GM18858 (cell line): ENCODE results near the gene GPR65.
"Not testable (repeated sequence)": the region's sequence is repeated elsewhere in the genome, so short reads cannot be mapped to it uniquely, and the experiment has no call there.

Source experiments
- ATAC-seq: cut with Tn5 transposase; IDR thresholded peaks from one replicate; pipeline ENCODE4 v1.9.1; 2021; ENCODE audit not compliant: unreplicated experiment

GPR65 gene

DNA sequence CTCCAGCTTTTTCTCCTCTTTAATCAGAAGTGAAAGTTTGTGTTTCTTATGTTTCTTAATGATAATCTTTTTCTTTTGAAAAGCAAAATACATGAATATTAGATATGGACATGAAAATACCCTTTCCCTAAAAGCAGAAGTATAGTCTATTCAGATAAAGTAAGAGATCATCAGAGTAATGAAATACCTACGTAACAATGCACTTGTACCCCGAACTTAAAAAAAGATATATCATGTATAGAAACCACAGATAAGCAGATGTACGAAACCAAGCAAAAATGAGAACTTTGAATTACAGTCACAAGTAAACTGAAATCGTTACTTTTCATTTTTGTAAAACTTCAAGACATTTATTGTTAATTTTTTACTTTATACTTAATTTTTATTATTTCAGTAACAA is 1.5 kb upstream of the GPR65 start:
- ATAC-seq: no peak

DNA sequence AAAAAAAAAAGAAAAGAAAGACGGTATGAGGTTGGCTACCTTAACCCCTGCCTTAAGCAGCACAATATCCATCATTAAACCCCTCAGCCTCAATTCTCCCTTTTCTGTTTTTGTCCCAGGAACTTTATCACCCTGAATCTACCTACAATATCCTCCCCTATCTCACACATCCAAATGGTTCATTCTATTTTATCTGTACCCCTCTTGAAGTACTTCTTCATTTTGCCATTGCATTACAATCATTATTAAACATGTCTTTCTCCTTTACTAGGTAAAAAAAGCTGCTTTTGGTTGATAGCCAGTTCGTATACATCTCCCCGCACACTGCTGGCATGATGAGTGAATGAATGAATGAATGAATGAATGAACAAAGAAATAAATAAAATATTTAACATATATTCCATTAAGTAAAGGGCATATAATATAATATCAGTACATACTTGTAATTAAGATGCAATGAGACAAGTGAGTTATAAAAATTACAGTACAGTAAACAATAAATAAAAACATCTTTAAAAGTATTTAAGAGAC is 364 bp upstream of the GPR65 start:
- no peak for ATAC-seq

DNA sequence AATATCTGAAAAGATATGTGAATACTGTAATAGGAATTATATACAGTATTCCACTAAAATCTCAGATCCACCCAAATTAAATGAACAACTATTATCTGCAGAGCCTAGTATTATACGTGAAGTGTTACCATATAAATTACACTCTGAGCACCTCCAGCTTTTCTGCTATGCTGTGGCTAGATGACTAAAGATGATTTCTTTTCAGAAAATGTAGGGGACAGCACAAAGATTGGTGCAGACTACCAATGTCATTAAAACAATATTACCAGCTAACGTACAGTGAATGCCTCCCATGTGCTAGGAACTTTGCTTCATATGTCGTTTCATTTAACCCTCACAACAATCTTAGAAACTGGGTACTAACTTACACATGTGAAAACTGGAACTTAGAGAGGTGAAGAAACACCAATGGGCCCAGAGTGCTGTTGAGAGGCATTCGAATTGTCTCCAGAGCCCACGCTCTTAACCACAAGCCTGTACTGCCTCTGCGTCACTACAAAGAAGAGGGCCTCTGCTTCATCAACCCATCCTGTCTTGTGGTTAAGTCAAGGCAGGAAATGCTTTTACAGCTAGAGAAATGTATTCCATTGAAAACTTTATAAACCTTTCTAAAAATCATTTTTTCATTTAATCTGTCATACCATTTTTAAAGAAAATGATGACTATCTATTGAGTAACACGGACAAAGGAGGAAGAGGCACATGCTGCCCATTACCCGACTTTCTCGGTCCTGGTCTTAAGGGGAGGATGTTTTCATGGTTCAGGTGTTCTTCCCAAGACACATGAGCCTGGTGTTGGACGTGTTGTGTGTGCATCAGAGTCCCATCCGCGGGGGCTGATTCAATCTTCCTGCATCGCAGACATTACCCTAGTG is 1.3 kb downstream of the GPR65 start:
- ATAC-seq: peak; percentile 89

DNA sequence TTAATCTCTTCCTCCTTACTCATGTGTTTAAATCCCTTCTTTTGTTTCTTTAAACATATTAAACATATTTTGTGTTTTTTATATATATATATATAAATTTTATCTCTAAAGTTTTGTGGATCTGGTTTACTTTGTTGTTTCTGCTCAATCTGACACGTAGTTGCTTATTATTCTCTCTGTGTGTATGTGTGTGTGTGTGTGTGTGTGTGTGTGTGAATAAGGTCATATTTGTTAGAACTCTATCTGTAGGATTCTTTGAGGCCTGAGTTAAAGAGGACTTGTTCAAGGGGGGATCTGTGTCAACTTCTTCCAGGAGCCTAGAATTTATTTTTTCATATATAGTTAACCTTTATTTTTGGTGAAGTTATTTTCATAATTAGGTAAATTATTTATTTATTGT is 2.7 kb downstream of the GPR65 start:
- no peak for ATAC-seq

DNA sequence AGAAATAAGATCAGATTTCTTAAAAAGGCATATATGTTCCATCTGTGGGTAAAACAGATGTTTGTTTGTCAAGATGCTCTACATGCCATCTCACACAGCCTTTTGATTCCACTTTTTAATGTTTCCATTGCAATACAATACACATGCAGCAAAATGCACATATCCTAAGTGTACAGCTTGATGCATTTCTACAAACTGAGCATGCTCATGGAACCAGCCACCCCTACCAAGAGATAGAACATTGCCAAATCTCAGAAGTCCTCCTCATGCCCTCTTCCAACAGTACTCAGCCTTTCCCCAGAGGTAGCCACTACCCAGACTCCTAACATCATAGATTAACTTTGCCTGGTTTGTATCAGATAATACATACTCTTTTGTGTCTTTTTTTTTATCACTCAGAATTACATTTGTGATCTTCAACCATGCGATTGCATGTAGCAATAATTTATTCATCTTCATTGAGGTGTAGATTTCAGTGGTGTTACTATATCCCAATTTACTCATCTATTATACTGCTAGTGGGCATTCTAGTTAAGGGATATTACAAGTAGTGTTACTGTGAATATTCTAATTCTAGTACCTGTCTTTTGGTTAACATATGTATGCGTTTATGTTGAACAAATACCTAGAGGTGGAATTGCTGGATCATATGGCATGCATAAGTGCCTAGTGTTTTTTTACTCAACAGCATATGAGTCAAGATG is 3.3 kb downstream of the GPR65 start:
- ATAC-seq: no peak

DNA sequence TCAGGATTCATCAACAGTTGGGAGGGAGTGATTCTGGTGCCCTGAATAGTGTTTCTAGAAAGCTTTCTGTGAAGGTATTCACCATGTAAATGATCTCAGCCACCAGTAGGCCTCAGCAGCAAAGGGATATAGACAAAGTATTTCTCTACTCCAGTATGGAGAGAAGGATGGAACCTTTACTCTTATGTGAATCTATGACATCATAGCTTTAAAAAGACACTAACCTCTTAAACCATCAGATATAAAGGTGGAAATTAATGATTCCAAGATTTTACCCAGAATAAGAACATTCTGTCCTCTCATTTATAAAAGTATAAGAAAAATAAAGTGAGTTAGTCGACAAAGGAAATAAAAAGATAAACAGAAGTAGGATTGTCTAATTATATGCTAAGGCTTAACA is 4.6 kb downstream of the GPR65 start:
- no peak for ATAC-seq

DNA sequence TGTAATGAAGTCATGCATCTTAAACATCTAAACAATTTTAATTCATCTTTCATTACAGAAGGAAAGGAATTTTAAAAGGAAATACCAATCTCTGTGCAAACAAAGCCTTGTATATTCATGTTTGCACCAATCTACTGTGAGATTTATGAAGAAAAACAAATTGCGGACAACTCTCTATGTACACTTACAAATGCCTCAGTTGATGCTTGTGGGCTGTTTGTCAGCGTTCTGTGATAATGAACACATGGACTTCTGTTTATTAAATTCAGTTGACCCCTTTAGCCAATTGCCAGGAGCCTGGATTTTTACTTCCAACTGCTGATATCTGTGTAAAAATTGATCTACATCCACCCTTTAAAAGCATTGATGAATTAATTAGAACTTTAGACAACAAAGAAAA is 5.4 kb downstream of the GPR65 start:
- ATAC-seq: no peak

DNA sequence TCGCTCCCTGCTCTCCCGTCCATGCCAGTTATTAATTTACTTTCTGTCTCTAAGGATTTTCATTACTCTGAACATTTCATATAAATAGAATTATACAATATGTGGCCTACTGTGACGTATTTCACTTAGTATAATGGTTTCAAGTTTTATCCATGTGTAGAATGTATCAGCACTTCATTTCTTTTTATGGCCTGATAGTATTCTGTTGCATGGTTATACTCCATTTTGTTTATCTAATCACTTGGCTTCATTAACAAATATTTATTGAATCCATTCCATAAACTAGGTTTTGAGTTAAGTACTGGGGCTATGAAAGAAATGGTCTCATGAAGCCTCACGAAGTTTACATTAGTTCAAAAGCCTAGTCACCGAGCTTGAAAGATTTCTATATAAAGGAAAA is 7.6 kb downstream of the GPR65 start:
- ATAC-seq: no peak

DNA sequence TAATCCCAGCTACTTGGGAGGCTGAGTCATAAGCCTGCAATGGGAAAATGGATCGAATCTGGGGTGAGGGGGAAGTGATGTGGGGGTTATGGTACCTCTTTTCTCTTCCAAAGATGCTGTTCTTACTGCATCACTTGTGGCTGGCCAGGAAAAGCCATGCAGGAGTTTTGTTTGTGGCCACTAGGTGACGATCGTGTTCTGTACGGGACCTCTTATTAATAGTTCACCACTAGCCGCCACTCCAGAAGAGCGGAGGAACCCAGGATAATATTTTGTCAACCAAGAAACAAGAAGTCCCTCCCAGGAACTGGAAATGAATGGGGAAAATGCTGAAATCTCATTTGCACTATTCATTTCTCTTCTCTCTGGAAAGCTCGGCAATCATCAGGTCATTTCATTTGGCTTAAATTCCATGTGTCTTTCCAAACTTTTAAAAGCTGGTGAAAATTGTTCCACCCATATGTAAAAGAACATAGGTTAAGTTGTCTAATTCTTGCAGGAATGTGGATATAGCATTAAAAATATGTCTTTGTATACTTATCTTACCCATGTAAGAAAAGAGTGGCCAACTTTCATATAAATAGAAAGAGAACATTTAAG is 8.9 kb downstream of the GPR65 start:
- ATAC-seq: peak; percentile 88

DNA sequence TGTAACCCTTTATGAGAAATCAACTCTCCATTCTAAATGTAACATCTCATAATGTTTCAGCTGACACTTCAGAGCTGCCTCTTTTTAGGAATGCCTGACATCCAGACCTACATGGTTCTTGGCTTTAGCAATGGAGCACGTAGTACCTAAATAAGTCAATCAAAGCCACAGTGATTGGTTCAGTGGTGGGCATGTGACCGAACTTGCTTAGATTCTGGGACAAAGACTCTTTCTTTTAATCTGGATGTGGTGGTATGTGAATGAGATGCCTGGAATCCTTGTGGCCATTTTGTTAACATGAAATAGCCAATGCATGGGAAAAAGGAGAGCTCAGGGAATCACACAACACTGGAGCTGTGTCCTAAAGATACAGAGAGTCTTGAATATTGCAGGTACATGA is 11.8 kb downstream of the GPR65 start:
- ATAC-seq: no peak

DNA sequence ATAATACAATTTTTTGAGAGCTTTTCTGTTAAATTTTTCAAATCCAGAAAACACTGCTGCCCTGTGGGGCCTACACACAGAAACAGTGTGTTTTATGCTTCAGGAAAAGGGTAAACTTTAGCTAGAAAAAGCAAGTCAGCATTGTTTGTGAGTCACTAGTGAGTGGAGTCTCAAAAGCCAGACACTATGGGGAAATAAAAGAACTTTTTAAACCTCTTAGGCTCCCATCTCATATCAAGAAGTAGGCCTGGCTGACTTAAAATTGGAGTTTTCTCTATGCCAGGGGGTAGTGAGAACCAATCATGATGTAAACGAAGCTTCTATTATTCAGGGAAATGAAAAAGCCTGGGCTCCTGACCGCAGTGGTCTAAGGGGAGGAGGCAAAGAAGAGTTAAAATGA is 12.6 kb downstream of the GPR65 start:
- no peak for ATAC-seq

DNA sequence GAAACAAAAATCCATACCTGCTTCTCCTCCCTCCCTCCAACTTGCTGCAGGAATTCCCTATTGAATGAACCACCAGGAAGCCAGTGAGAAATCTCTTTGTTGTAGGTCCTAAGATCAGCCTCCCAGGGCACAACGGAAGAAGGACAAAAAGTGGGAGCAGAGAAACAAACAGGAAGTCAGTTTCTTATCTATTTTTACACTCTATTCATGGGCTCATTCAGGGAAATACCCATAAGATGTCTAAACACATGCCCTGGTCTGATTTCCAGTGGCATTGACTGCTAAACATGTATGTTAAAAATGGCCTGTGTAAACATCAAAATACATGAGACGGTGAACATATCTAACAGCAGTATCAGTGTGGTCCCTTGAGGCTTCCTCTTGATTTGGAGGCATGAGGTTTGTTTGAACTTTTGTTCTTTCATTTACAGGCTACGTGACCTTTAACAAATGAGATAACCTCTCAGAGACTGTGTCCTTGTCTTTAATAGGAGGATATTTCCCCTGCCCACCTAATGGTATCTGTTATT is 18.8 kb downstream of the GPR65 start:
- no peak for ATAC-seq

DNA sequence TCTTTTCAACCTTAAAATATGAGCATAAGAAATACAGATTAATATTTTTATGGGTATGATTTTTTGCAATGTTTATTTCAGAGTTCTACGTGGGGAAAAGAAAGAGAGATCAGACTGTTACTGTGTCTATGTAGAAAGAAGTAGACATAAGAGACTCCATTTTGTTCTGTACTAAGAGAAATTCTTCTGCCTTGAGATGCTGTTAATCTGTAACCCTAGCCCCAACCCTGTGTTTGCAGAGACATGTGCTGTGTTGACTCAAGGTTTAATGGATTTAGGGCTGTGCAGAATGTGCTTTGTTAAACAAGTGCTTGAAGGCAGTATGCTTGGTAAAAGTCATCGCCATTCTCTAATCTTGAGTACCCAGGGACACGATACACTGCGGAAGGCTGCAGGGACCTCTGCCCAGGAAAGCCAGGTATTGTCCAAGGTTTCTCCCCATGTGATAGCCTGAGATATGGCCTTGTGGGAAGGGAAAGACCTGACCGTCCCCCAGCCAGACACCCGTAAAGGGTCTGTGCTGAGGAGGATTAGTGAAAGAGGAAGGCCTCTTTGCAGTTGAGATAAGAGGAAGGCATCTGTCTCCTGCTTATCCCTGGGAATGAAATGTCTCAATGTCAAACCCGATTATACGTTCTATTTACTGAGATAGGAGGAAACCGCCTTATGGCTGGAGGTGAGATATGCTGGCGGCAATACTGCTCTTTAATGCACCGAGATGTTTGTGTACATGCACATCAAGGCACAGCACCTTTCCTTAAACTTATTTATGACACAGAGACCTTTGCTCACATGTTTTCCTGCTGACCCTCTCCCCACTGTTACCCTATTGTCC is 19.5 kb downstream of the GPR65 start:
- not testable (repeated sequence) for ATAC-seq

DNA sequence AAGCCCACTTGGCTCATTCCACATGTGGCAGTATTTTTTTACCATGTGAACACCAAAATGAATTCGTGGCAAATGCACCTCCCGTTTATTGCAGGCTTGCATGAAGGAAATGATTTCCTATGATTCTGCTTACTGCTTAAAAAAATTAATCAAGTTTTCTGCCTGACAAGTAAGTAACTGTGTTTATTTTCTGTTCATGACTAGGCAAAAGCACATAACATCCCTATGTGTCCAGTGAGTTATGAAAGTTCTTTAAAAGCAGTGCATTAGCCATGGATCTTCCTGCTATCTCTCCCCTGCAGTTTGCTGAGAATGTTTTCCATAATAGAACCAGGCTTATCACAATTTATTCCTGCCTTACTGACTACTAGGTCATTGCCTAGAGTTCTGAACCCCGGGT is 20.4 kb downstream of the GPR65 start:
- no peak for ATAC-seq

DNA sequence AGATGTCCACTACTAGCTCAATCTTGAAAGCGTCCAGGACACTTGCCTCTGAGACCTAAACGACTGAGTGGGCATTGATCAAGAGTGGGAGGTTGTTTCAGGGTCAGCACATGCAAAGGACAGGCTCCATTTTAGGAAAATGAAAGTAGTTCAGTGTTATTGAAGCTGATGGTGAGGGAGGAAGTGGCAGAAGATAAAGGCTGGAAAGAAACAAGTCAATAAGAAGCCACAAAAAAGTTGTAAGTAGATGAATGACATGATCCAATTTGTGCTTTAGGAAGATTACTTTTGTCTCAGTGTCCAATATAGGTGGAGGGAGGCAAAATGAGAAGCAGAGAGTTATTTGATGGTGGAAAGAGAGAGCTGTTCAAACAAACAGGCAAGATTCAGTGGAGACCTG is 22.0 kb downstream of the GPR65 start:
- peak; percentile 34 for ATAC-seq

DNA sequence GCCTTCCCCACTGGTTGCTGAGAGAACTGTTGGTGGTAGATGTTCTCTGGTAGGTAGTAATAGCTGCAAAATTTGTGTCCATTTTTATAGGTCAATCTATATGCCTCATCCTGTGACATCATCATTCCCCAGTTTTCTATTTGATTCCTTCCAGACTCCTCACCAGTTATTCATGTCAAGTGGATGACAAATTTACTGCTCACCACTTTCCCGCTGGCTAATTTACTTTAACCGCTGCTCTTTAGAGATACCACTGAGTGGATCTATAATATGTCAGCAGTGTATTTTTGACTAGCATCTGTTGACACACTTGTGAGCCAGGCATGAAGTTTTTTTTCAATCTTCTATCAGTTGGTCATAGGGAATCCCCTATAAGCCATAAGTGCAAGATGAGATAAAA is 24.6 kb downstream of the GPR65 start:
- no peak for ATAC-seq

DNA sequence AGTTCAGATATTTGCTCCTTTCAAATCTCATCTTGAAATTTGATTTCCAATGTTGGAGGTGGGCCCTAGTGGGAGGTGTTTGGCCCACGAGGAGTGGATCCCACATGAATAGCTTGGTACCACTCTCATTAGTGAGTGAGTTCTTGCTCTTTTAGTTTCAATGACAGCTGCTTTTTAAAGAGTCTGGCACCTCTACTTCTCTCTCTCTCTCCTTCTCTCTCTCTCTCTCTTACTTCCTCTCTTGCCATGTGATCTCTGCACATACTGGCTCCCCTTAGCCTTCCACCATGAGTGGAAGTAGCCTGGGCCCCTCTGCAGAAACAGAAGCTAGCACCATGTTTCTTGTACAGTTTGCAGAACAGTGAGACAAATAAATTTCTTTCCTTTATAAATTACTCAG is 25.1 kb downstream of the GPR65 start:
- ATAC-seq: no peak

DNA sequence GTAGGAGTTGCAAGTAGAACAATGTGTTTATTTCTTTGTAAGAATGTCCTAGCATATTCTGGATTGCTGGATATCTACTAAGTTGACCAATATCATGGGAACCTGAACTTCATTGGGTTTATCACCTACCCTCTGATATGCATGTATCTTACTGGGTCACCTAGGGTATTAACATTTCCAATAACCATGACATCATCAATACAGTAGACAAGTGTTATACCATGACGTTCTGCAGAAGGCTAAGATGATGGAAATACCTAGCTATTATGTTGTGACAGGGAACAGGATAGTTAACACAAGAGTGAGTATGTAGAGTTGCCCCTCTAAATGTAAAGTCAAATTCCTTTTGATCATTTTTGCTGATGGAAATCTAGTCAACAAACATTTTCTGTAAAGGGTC is 26.0 kb downstream of the GPR65 start:
- ATAC-seq: no peak

DNA sequence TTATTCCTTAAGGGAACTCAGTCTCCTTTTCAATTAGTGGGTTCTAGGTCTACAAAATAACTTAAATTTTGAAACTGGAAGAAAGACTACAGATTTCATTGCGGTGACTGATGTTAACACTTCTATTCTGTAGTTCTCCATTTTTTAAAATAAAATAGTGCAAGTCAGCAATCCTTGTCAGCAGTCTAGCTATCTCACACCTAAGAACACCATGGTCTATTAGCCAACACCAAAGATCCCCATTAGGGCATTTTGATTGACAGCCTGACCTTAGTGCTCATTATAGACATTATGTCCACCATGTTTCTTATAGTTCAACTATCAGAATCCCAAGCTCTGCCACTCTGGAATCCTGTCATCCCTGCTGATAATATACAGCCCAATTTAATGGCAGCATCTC is 27.4 kb downstream of the GPR65 start:
- no peak for ATAC-seq

DNA sequence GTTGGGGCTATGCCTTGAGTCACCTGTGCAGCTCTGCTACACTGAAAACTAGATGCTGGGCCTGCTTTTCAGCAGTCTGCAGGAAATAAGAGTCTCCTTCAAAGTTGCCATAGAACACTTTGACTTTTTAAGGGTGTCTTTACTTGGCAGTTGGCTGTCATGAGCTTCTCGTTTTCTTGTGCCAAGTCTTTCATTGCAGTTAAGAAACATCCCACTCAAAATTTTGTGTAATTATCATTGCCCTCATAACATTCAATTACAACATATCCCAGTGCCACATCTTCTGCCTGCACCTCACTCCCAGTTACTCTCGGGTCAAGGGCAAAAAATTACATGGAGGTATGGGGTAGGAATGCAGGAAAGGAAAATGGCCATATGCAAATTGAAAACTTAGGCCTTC is 29.1 kb downstream of the GPR65 start:
- no peak for ATAC-seq

DNA sequence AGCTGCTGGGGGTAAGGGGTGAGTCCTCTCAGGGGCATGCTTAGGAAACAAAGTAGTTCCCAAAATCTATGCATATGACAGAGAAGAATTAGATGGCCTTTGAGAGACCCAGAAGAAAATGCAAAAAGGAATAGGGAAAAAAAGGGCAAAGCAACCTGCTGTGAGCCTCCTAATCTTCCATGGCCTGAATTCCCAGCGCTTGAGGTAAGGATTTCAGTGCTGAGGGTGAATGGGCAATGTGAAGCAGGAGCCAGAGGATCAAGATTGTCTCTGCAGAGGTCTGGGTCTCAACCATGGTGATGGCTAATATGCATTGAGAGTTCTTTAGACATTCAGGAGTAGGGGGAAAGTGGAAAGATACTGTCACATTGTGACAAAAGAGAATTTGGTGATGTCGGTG is 31.5 kb downstream of the GPR65 start:
- no peak for ATAC-seq
